OCI-LY1 (cell line): ENCODE results near the gene MMP13.

Source experiments
- CTCF ChIP-seq: fragments of 200-600 bp; sonication (generic), shearing (Covaris generic); IDR thresholded peaks from 2 replicates; pipeline ENCODE4 v1.5.1; 2017; ENCODE audit warnings: mild to moderate bottlenecking, antibody characterized with exemption, low read length, moderate library complexity, mixed read lengths
- EZH2 ChIP-seq: fragments of 200-600 bp; sonication (generic), shearing (Covaris generic); IDR thresholded peaks from 2 replicates; pipeline ENCODE4 v1.8.0; 2017; ENCODE audit warnings: borderline replicate concordance, mixed run types, mild to moderate bottlenecking, antibody characterized with exemption, low read length, moderate library complexity, mixed read lengths

- TF ChIP-seq CTCF: no peak
- no peak for TF ChIP-seq EZH2
Observed at GRCh38 chr11:102986815-102987214, 31.3 kb upstream of the MMP13 start.
